HepG2 (cell line): ENCODE measurements around the gene FAM222B. TPM values are rescaled to one million over a fixed set of nuclear protein-coding genes. Genes with fewer than 3 reads are reported as not detected.

Experiments used
- ATF6 ChIP-seq: sonication (generic); formaldehyde crosslinking; conservative IDR thresholded peaks from 2 replicates; pipeline ENCODE4 v1.4.0; 2020; ENCODE audit warnings: missing genetic modification reagents
- DMAP1 ChIP-seq: IDR thresholded peaks from 2 replicates; pipeline ENCODE4 v1.6.1; 2016
- ELF4 ChIP-seq: sonication (generic); formaldehyde crosslinking; IDR thresholded peaks from 2 replicates; pipeline ENCODE4 v1.5.0; 2020; ENCODE audit warnings: missing genetic modification reagents, mild to moderate bottlenecking, moderate library complexity, borderline replicate concordance
- GLMP ChIP-seq: sonication (generic); formaldehyde crosslinking; IDR thresholded peaks from 2 replicates; pipeline ENCODE4 v1.9.0; 2021; ENCODE audit warnings: missing genetic modification reagents, mild to moderate bottlenecking, borderline replicate concordance
- HBP1 ChIP-seq: IDR thresholded peaks from 2 replicates; pipeline ENCODE4 v1.6.1; 2016; ENCODE audit warnings: low read depth, control low read depth
- NR2C2 ChIP-seq: sonication (generic); formaldehyde crosslinking; IDR thresholded peaks from 2 replicates; pipeline ENCODE4 v1.4.0; 2020; ENCODE audit warnings: missing genetic modification reagents, mild to moderate bottlenecking, moderate library complexity, borderline replicate concordance
- POLR2G ChIP-seq: fragments of 200-400 bp; formaldehyde crosslinking; IDR thresholded peaks from 2 replicates; pipeline ENCODE4 v1.6.1; 2018; ENCODE audit warnings: mild to moderate bottlenecking, low read depth, low read length, moderate library complexity
- RBM39 ChIP-seq: fragments of 200-400 bp; formaldehyde crosslinking; IDR thresholded peaks from one replicate; pipeline ENCODE4 v1.6.1; 2018; ENCODE audit warnings: antibody characterized with exemption, mild to moderate bottlenecking, low read depth, low read length; ENCODE audit not compliant: poor library complexity, severe bottlenecking
- REPIN1 ChIP-seq: sonication (generic); formaldehyde crosslinking; IDR thresholded peaks from 2 replicates; pipeline ENCODE4 v1.8.0; 2022; ENCODE audit warnings: missing genetic modification reagents, low read depth, mild to moderate bottlenecking, borderline replicate concordance
- SIX1 ChIP-seq: sonication (generic); formaldehyde crosslinking; IDR thresholded peaks from 2 replicates; pipeline ENCODE4 v1.4.0; 2020; ENCODE audit warnings: missing genetic modification reagents, borderline replicate concordance
- TFAP4 ChIP-seq: sonication (generic); IDR thresholded peaks from 2 replicates; pipeline ENCODE4 v1.6.1; 2016; ENCODE audit warnings: low read depth, borderline replicate concordance
- TFDP1 ChIP-seq: IDR thresholded peaks from 2 replicates; pipeline ENCODE4 v1.6.1; 2016; ENCODE audit warnings: missing compliant biosample characterization, missing genetic modification reagents, borderline replicate concordance
- ZGPAT ChIP-seq: IDR thresholded peaks from 2 replicates; pipeline ENCODE4 v1.6.1; 2016; ENCODE audit warnings: mild to moderate bottlenecking
- ZNF230 ChIP-seq: sonication (generic); formaldehyde crosslinking; IDR thresholded peaks from 2 replicates; pipeline ENCODE4 v1.4.0; 2020; ENCODE audit warnings: mild to moderate bottlenecking, missing genetic modification reagents
- ZNF558 ChIP-seq: sonication (generic); formaldehyde crosslinking; IDR thresholded peaks from 2 replicates; pipeline ENCODE4 v1.9.0; 2022; ENCODE audit warnings: mild to moderate bottlenecking, missing genetic modification reagents, borderline replicate concordance
- ZNF577 ChIP-seq: sonication (generic); formaldehyde crosslinking; IDR thresholded peaks from 2 replicates; pipeline ENCODE4 v1.4.0; 2020; ENCODE audit warnings: mild to moderate bottlenecking, low read depth, missing genetic modification reagents, borderline replicate concordance
- ZNF616 ChIP-seq: sonication (generic); formaldehyde crosslinking; IDR thresholded peaks from 2 replicates; pipeline ENCODE4 v1.5.0; 2020; ENCODE audit warnings: low read depth, mild to moderate bottlenecking, missing genetic modification reagents
- ZNF670 ChIP-seq: sonication (generic); formaldehyde crosslinking; IDR thresholded peaks from 2 replicates; pipeline ENCODE4 v1.8.0; 2022; ENCODE audit warnings: mild to moderate bottlenecking, missing genetic modification reagents, borderline replicate concordance
- polyA plus RNA-seq, 8 experiments: library from polyadenylated mRNA; depleted of rRNA in 3 of 8; stranded (reverse) in 7 of 8; unstranded in 1 of 8; fragments of >200 nt; fragmentation: Illumina TruSeq in 4 of 8; extraction: Trizol in 4 of 8; gene quantifications; 2 replicates each; pipeline versions ENCODE4 v1.2.1 to v1.2.3, GENCODE V29; 2011 to 2016; ENCODE audit warnings: low read depth in 4 of 8, missing spikeins in 1 of 8, mixed read lengths in 1 of 8; ENCODE audit not compliant: insufficient read depth in 1 of 8
- total RNA-seq, 5 experiments: library from RNA; depleted of rRNA; stranded (reverse); fragments of >200 nt; fragmentation: Illumina TruSeq; extraction: Trizol; gene quantifications; 2 replicates each; pipeline ENCODE4 v1.2.3, GENCODE V29; 2016; ENCODE audit warnings: low read depth in 1 of 5

FAM222B gene
- total and polyA plus RNA-seq, 2 of the 13 experiments (the other 11 are each of a cell fraction or from before 2014, with no cell fraction given) = 3.5 to 7.3 TPM

GRCh38 chr17:28744104-28744971, 98.3 kb downstream of the FAM222B start (continued):
- no peak for TF ChIP-seq ZNF577 (CRISPR knock-in tag)
- TF ChIP-seq RBM39 = peak; percentile 56
- no peak for TF ChIP-seq ATF6 (CRISPR knock-in tag)
- TF ChIP-seq POLR2G = peak; percentile 82; the same call in 1 of the 2 replicates
- no peak for TF ChIP-seq ZNF616 (CRISPR knock-in tag)
- no peak for TF ChIP-seq GLMP (CRISPR knock-in tag)
- peak; percentile 77 for TF ChIP-seq DMAP1 (CRISPR knock-in tag)
- no peak for TF ChIP-seq HBP1 (CRISPR knock-in tag)
- TF ChIP-seq ZGPAT (CRISPR knock-in tag) = peak; percentile 35; the same call in 1 of the 2 replicates
- TF ChIP-seq ZNF558 = peak; percentile 20; the same call in 1 of the 2 replicates
- TF ChIP-seq REPIN1 = peak; percentile 35; the same call in 1 of the 2 replicates
- TF ChIP-seq ZNF230 (CRISPR knock-in tag) = peak; percentile 68
- 0 out of 2 replicates have a peak, but pooled peaks have one; percentile 10 for TF ChIP-seq SIX1
- TF ChIP-seq ZNF670 (CRISPR knock-in tag) = 0 out of 2 replicates have a peak, but pooled peaks have one; percentile 14
- TF ChIP-seq TFDP1 (CRISPR knock-in tag) = peak; percentile 47; the same call in 1 of the 2 replicates
- TF ChIP-seq ELF4 (CRISPR knock-in tag) = no peak
- TF ChIP-seq TFAP4 = peak; percentile 69; the same call in 1 of the 2 replicates
- TF ChIP-seq NR2C2 (CRISPR knock-in tag) = peak; percentile 77
